ENCODE measurements around the gene ITPRIP. TPM values are rescaled to one million over a fixed set of nuclear protein-coding genes. Genes with fewer than 3 reads are reported as not detected.

The ITPRIP gene
- total and polyA plus RNA-seq, 11 donors, result 18.4 to 90.2 (median 27.7) TPM

DNA sequence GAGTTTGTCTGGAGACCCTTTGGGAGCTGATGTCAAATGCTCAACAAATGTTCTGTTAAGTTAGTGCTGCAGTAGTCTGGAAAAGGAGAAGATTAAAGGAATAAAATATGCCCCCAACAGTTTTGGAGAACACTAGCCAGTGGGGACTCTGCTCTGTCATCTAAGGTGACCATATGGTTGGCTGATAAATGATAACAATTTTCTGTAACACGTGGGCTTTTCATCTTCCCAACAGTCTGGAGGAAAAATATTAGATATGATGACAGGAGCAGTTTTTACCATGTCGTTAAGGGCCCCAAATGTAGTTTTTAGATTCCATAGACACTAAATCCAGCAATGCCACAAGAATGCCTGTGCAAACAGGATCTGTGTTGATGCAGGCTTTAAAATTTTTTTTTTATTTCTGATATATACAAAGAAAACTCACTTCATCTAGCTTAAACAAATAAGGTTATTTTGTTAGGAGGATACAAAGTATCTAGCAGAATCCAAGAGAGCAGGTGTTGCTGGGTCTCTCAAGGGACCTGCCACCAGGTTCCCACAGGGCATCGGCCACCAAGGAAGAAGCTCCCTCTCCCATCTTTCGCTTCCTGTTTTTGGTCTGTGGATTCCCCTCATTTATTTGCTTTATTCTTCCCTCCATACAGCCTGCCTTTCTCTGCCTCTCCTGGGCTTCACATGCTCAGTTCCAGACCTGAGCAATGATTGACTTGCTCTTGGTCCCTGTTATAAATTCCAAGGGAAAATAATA is 9.2 kb upstream of the ITPRIP start:
- Histone ChIP-seq H3K36me3 (no peaks in the 10 kb centered on the region), H3K27ac (no peak overlapping the region), H3K27me3 (no peaks in the 10 kb centered on the region), H3K9me3 (no peaks in the 10 kb centered on the region), H3K4me3 (no peak overlapping the region), H3K4me1 (peaks cover 0 to 54% (median 14%) of the 10 kb centered on the region in 12 donors)
- intact Hi-C loops (cut with DNase I), result loop anchor here in 3 of 10 donors (2.0 to 10.0 kb wide), 3 partner anchors 40 to 603 kb away; no protein-coding TSS in a partner anchor
- DNase-seq, result no peak
- ATAC-seq, result no peak
- no peak for TF ChIP-seq POLR2A (IDR thresholded peaks at IDR 0.05)
- TF ChIP-seq, protein P1, sequence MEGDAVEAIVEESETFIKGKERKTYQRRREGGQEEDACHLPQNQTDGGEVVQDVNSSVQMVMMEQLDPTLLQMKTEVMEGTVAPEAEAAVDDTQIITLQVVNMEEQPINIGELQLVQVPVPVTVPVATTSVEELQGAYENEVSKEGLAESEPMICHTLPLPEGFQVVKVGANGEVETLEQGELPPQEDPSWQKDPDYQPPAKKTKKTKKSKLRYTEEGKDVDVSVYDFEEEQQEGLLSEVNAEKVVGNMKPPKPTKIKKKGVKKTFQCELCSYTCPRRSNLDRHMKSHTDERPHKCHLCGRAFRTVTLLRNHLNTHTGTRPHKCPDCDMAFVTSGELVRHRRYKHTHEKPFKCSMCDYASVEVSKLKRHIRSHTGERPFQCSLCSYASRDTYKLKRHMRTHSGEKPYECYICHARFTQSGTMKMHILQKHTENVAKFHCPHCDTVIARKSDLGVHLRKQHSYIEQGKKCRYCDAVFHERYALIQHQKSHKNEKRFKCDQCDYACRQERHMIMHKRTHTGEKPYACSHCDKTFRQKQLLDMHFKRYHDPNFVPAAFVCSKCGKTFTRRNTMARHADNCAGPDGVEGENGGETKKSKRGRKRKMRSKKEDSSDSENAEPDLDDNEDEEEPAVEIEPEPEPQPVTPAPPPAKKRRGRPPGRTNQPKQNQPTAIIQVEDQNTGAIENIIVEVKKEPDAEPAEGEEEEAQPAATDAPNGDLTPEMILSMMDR (IDR thresholded peaks at IDR 0.05), result no peak
- 78 to 83% (median 81%) methylated on average over 4 of the region's 4 CpGs for WGBS, 4 donors

DNA sequence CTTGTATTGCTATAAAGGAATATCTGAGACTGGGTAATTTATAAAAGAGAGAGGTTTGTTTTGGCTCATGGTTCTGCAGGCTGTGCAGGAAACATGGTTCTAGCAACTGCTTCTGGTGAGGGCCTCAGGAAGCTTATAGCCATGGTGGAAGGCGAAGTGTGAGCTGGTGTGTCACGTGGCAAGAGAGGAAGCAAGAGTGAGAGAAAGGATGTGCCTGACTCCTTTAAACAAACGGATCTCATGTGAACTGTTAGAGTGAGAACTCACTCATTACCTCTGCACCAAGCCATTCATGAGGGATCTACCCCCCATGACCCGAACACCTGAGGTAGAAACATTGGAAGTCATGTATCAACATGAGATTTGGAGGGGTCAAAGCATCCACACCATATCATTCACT is 7.7 kb upstream of the ITPRIP start:
- 63 to 72% (median 68%) methylated on average over 4 of the region's 4 CpGs for WGBS, 4 donors
- no peaks in the 10 kb centered on the region for H3K9me3 ChIP-seq
- DNase-seq (no peak), ATAC-seq (no peak)
- no peaks in the 10 kb centered on the region for H3K27me3 ChIP-seq
- H3K4me1 ChIP-seq, result peaks cover 0 to 39% (median 16%) of the 10 kb centered on the region in 12 donors
- intact Hi-C loops (cut with DNase I), result loop anchor here in 2 of 10 donors (5.0 to 10.0 kb wide), 2 partner anchors 39 to 601 kb away; no protein-coding TSS in a partner anchor
- no peaks in the 10 kb centered on the region for H3K36me3 ChIP-seq
- no peak for TF ChIP-seq POLR2A (IDR thresholded peaks at IDR 0.05)
- TF ChIP-seq, protein P1 (IDR thresholded peaks at IDR 0.05), result no peak
- H3K4me3 ChIP-seq, result no peak overlapping the region
- H3K27ac ChIP-seq, result no peak overlapping the region

DNA sequence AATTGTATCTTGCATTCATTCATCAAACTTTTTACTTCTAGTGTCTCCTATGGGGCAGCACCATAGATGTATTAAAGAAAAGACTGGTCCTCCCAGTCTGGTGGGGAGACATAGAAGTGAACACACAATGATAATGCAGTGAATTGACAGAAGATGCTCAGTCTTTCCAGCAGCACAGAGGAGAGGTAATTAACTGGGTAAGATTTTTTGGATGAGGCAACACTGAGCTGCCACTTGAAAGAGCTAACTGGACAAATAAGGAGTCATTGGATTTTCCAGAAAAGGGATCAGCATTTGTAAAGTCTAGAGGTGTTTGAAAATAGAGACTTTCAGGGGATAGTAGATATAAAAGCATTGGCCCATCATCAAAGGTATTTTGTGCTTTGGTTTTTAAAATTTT is 7.2 kb upstream of the ITPRIP start:
- Histone ChIP-seq H3K4me1 (peaks cover 0 to 37% (median 18%) of the 10 kb centered on the region in 12 donors), H3K27ac (no peak overlapping the region), H3K4me3 (no peak overlapping the region), H3K36me3 (no peaks in the 10 kb centered on the region), H3K27me3 (no peaks in the 10 kb centered on the region), H3K9me3 (no peaks in the 10 kb centered on the region)
- ATAC-seq (no peak), DNase-seq (no peak)
- TF ChIP-seq, protein P1 (IDR thresholded peaks at IDR 0.05), result no peak
- TF ChIP-seq POLR2A (IDR thresholded peaks at IDR 0.05), result no peak
- intact Hi-C loops (cut with DNase I), result loop anchor here in 2 of 10 donors (5.0 to 10.0 kb wide), 2 partner anchors 38 to 601 kb away; no protein-coding TSS in a partner anchor

DNA sequence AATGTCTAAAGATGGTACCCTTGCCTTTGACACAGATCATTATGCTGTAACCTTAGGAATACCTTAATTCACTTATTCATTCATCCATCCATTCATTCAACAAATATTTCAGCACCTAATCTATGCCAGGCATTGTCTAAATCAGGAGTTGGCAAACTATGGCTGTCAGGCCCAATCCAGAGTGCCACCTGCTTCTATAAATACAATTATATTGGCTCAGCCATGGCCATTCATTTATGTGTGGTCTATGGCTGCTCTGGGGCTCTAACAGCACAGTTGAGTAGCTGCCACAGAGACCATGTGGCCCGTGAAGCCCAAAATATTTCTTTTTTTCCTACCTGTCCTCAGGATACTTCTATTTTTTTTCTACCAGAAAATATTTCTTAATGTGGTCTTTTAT is 6.0 kb upstream of the ITPRIP start:
- Histone ChIP-seq H3K27me3 (no peaks in the 10 kb centered on the region), H3K9me3 (no peaks in the 10 kb centered on the region), H3K4me1 (peaks cover 0 to 37% (median 21%) of the 10 kb centered on the region in 12 donors), H3K36me3 (no peaks in the 10 kb centered on the region), H3K27ac (peak overlapping the region in 7 of 12 donors; percentile 4 to 100 (median 62)), H3K4me3 (no peak overlapping the region)
- WGBS, 4 donors, result 48 to 64% (median 56%) methylated on average over 1 of the region's 1 CpG
- TF ChIP-seq POLR2A (IDR thresholded peaks at IDR 0.05), result no peak
- TF ChIP-seq, protein P1 (IDR thresholded peaks at IDR 0.05), result no peak
- no peak for DNase-seq
- intact Hi-C loops (cut with DNase I), result loop anchor here in 1 of 10 donors (10.0 kb wide), 1 partner anchor 599 kb away; no protein-coding TSS in a partner anchor
- peak in 3 of 4 donors; percentile 47 to 76 (median 68) for ATAC-seq
